Activated CD8-positive, alpha-beta memory T cell treated with anti-CD3 and anti-CD28 coated beads for 4 hours (primary cell): ENCODE measurements around the gene TSR1.

ENCODE experiments used
- DNase-seq, 2 donors: peaks; one replicate each; pipeline ENCODE4 v3.0.0-alpha.2; 2020; ENCODE audit warnings: low read depth in 2 of 2

Gene TSR1

GRCh38 chr17:2369039-2369438, 32.8 kb upstream of the TSR1 start:
- no peak for DNase-seq

- DNase-seq = no peak
Measured at GRCh38 chr17:2368359-2368758, 32.1 kb upstream of the TSR1 start.

GRCh38 chr17:2366747-2367494, 30.7 kb upstream of the TSR1 start:
- DNase-seq = no peak

- no peak for DNase-seq
Measured at GRCh38 chr17:2365132-2365531, 28.9 kb upstream of the TSR1 start.

GRCh38 chr17:2364763-2365116, 28.5 kb upstream of the TSR1 start:
- no peak for DNase-seq

GRCh38 chr17:2363851-2364762, 27.9 kb upstream of the TSR1 start:
- DNase-seq = no peak

- DNase-seq = no peak
Measured at GRCh38 chr17:2363318-2363717, 27.1 kb upstream of the TSR1 start.

GRCh38 chr17:2362881-2363280, 26.6 kb upstream of the TSR1 start:
- no peak for DNase-seq

GRCh38 chr17:2362416-2362815, 26.2 kb upstream of the TSR1 start:
- no peak for DNase-seq

- DNase-seq = no peak
Measured at GRCh38 chr17:2362016-2362415, 25.8 kb upstream of the TSR1 start.

- DNase-seq = no peak
Measured at GRCh38 chr17:2361010-2361760, 24.9 kb upstream of the TSR1 start.

- no peak for DNase-seq
Measured at GRCh38 chr17:2357931-2358434, 21.7 kb upstream of the TSR1 start.

- DNase-seq = no peak
Measured at GRCh38 chr17:2357237-2357636, 21.0 kb upstream of the TSR1 start.

GRCh38 chr17:2354311-2354710, 18.1 kb upstream of the TSR1 start:
- no peak for DNase-seq

GRCh38 chr17:2351269-2351668, 15.0 kb upstream of the TSR1 start:
- DNase-seq = no peak

- DNase-seq = no peak
Measured at GRCh38 chr17:2347805-2348685, 11.8 kb upstream of the TSR1 start.

- no peak for DNase-seq
Measured at GRCh38 chr17:2346475-2346874, 10.2 kb upstream of the TSR1 start.

GRCh38 chr17:2344528-2344927, 8.3 kb upstream of the TSR1 start:
- no peak for DNase-seq

- DNase-seq = peak in 1 of 2 donors; percentile 23
Measured at GRCh38 chr17:2343421-2343820, 7.2 kb upstream of the TSR1 start.

- DNase-seq = no peak
Measured at GRCh38 chr17:2338315-2338657, 2.0 kb upstream of the TSR1 start.
